Stimulated activated CD4-positive, alpha-beta T cell treated with anti-CD3 and anti-CD28 coated beads, Interleukin-2, amount 100 ng/mL, for 4 hours (primary cell): ENCODE measurements around the gene LBX2.

Source experiments
- DNase-seq: peaks from one replicate; pipeline ENCODE4 v3.0.0-alpha.2; 2020; ENCODE audit warnings: low read depth

Gene LBX2

DNA sequence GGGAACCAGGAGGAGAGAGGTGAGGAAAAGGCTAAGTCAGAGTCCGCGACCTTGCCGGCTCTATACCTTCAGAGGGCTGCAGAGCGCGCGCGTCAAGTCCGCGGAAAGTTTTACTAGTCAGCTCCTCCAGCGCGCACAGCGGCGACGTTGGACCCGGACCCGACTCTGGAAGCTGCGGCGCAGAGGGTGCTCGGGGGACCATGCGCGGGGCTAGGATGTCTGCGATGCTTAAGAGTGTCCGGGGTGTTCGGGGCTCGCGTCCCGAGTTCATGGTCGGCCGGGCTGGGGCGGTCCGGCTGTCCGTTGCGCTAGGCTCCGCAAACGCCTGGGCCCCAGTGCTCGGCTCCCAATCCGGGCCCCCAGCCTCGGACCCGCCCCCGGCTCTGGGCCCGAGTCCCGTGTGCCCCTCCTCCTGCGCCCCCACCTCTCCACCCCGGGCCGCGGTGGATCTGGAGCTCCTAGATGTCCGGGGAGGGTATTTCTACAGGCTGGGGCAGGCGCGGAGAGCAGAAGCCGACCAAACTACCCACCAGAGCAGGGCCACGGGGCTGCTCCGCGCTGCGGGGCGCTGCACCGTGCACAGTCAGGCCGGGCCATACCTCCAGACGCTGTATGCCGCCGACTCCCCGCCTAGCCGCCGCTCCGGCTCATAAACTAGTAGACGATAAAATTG lies at the start of gene LBX2:
Gene LBX2 (minus strand): TSS at position 337 of the 673 bp plus-strand sequence. CDS start 66 bp downstream, at position 271.
- DNase-seq = no peak

- DNase-seq = no peak
Observed at GRCh38 chr2:74548285-74548899, 49.0 kb upstream of the LBX2 start.

- DNase-seq = no peak
Observed at GRCh38 chr2:74546004-74546403, 46.6 kb upstream of the LBX2 start.

GRCh38 chr2:74544634-74545033 lies 45.2 kb upstream of the LBX2 start:
- DNase-seq = no peak

DNA sequence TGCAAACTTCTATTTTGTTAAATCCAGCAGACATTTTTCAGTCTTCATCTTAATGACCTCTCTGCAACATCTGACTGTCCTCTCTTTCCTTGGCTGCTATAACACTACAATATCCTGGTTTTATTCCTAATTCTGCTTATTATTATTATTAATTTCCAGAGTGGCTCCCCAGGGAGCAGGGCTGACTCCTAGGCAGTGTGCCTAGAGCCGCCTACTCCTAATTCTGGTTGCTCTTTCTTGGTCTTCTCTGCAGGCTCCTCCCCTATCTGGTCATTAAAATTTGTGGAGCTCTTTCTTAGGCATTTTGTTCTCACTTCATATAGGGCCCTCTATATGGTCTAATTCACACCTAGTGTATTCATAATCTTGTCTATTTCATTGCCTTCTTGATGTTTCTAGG lies 43.6 kb upstream of the LBX2 start:
- no peak for DNase-seq

DNA sequence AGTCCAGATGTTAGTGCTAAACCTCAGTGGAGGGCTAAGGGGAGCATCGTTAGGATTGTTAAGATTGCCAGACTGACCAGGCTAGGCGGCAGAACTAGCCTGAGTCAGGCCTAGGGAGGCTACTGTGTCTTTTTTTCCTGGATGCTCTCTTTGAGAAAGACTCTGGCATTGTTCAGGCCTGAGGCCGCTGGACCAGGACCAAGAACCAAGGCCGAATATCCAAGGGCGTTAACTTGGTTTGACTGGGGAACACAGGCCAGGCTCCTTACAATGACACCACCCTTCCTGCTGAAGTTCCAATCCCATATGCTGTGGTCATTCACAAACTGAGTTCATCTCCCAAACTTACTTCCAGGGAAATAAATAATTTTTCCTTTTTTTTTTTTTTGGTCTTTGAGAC lies 40.9 kb upstream of the LBX2 start:
- DNase-seq = no peak

GRCh38 chr2:74538881-74539339 lies 39.5 kb upstream of the LBX2 start:
- DNase-seq = no peak

DNA sequence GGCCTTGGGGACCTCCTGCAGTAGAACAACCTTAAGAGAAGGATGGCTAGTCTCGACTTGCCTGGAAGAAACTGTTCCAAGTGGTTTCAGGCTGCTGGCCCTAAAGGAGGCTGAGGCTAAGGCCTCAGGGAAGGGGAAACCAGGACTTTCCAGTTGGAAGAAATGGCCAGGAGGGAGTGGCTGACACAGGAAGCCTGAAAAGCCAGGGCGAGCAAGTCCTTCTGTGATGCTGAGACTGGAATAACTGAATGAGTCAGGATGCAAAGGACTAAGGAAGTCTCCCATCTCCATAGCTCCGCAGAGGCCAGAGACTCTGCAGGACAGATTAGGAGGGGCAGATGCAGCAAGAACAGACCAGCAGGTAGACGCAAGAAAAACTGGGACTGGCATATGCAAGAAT lies 37.7 kb upstream of the LBX2 start:
- DNase-seq = no peak

DNA sequence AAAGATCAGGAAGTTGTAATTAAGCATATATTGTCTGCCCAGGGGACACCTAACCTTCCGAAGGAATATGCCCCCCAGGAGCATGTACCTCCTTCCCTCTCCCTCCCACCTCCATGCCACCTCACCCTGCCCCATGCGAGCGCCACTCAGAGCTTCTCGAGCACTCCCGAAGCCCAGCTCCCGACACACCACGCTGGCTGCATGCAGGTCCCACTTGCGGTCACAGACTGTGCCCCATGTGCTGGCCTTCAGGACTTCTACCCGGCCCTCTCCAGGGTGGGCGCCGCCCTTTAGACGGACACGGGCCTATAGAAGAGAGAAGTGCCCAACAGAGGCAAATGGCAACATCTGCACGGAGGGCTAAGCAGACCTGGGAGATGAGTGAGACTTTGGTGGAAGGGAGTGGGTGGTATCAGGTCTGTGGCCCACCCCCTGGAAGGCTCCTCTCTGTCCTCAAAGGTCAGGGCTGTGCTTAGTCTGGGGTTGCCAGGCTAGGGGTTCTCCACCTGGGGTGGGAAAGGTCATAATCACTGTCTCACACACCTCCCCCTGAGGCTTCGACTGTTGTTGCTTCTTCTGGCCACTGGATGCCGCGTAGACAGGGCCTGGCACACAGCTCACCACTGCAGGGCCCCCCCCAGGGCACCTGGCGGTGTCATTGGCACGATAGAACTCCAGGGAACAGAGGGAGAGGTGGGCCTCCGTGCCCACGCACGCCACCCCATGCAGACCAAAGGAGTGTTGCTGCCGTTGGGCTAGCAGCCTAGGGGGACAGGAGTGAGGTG lies 37.0 kb upstream of the LBX2 start:
- no peak for DNase-seq

GRCh38 chr2:74535440-74535965 lies 36.1 kb upstream of the LBX2 start:
- no peak for DNase-seq

DNA sequence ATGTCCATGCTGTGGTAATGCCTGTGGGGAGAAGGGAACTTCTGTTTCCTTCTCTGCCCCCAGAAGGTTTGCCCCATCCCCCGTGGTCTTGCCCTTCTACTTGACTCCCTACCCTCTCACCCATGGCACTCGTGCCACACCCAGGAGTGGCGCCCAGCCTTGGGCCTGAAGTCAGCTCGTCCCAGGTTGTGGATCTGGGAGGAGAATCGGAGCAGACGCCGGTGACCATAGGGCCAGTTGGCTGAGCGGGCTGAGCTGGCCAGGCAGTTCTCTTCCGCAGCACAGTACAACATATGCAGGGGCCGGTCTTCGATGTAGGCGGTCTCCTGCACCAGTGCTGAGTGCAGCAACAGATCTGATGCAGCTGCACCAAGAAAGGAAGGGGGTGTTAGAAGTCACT lies 35.0 kb upstream of the LBX2 start:
- no peak for DNase-seq

GRCh38 chr2:74533464-74533863 lies 34.1 kb upstream of the LBX2 start:
- DNase-seq = no peak

DNA sequence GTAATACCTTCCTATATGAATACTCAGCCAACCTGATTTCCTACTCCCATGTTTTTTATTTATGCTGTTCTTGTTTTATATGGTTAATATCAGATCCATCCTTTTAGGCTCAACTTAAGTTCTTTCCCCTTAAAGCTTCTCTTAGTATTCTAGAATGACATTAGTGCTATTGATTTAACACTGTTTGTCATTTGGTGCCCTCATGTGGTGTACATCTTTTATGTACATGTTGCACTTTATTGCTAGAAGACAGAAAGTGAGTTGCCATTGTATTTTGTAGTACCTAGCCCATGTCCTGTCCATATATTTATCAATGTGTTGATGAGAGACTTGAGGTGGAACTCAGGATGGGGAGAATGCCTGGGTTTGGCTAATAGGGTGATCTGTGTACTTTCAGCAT lies 32.8 kb upstream of the LBX2 start:
- no peak for DNase-seq

DNA sequence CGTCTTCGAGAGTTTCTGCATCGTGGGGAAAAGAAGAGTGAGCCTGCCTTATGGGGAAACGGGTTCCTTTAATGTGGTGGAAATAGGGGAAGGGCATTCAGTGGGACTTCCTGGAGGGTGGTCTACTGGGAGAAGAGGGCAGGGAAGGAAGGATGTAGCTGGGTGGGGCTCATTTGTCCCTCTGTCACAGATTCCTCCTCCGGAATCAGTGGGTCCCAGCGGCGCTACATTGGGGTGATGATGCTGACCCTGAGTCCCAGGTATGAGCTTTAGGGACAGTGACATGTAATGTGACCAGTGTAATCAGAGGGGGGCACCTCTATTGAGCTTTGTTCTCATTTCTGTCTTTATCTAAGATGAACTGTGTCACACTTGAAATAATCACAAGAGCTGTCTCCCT lies 32.3 kb upstream of the LBX2 start:
- no peak for DNase-seq

GRCh38 chr2:74530239-74531187 lies 31.1 kb upstream of the LBX2 start:
- no peak for DNase-seq

DNA sequence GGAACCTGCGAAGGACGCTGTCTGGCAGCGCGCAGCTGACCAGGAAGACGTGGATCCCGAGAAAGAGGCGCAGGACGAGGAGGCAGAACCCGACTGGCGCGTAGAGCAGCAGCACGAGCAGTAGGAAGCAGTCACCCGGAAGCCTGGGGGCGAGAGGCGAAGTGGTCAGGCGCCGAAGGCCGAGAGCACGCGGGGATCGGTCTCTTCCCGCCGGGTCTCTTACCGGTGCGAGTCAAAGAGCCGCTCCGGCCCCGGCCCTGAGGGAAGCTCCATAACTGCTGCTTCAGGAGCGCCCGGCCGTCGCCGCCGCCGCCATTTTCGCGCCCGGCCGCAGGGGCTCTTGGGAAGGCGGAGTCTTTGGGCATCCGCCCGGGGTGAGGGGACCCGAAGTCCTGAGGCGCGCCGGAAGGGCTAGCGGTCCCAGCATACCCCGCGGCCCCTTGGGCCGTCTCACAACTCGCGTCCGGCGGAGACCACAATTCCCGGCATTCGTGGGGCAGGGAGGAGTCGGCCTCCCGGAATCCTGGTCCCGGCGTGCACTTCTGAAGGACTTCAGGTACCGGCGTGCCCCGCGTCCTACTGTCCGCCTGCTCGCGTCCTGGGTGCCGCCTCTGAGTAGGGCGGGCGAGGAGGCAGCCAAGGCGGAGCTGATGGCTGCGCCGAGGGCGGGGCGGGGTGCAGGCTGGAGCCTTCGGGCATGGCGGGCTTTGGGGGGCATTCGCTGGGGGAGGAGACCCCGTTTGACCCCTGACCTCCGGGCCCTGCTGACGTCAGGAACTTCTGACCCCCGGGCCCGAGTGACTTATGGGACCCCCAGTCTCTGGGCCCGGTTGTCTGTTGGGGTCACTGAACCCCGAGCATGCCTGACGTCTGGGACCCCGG lies 30.2 kb upstream of the LBX2 start, which contains the start of the genes AUP1 and HTRA2:
Gene AUP1 (minus strand): TSS at position 350 of the 882 bp plus-strand sequence. CDS start 77 bp downstream, at position 273.
Gene HTRA2 (plus strand): TSS at position 577 of the 882 bp plus-strand sequence. CDS start 74 bp downstream, at position 651.
- peak; percentile 79 for DNase-seq

DNA sequence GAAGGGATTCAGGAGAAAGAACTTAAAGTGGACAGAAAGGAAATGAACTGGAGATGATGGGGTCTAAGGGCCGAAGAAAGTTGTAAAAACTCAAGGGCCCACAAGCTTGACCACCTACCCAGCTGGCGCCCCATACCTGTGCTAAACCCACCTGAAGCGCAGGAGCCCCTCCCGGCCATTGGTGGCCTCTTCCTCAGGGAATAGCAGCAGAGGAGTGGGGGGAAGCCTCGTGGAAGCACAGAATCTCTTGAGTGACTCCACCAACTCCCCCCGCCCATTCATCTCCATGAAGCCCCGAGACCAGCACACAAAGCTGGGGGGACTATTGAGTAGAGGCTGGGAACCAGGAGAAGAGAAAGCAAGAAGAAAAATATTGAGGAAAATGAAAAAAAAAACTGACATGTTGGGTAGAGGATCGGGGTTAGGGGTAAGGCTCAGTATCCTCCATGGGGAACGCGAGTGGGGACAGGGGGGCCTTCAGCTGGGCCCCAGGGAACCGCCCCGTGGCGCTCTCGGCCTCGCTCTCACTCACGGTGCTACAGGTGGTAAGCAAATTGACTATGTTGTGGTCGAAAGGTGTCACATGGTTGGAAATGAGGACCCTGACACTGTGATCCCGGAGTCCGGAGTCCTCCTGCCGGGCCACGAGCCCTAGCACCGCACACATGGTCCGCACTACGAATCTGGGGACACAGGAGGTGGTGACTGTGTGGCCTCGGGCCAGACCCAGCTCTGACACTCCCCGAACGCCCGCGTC lies 29.4 kb upstream of the LBX2 start:
- DNase-seq = no peak

GRCh38 chr2:74527741-74528140 lies 28.3 kb upstream of the LBX2 start:
- no peak for DNase-seq

- no peak for DNase-seq
Observed at GRCh38 chr2:74526649-74527230, 27.3 kb upstream of the LBX2 start.
